Skin epidermis (tissue), 12 donors: ENCODE measurements around the gene CARD11.
"Not testable (repeated sequence)": the region's sequence is repeated elsewhere in the genome, so short reads cannot be mapped to it uniquely, and the experiment has no call there.

Experiments used
- H3K27ac ChIP-seq, 21 experiments: fragments of 200-600 bp; sonication (generic) in 11 of 21; one replicate each; pipeline ENCODE4 v1.5.0; 2020; ENCODE audit warnings: mild to moderate bottlenecking in 3 of 21, inconsistent platforms in 2 of 21, moderate library complexity in 2 of 21
- H3K4me3 ChIP-seq, 7 experiments: fragments of 200-600 bp; sonication (generic) in 2 of 7; one replicate each; pipeline ENCODE4 v1.5.0; 2020; ENCODE audit warnings: inconsistent platforms in 2 of 7, mild to moderate bottlenecking in 2 of 7, moderate library complexity in 1 of 7

CARD11 gene

GRCh38 chr7:2968616-2969397 lies 74.9 kb downstream of the CARD11 start:
- H3K4me3 ChIP-seq = no peak overlapping the region
- H3K27ac ChIP-seq = no peak overlapping the region

- Histone ChIP-seq H3K27ac (no peak overlapping the region), H3K4me3 (no peak overlapping the region)
These were observed 75.5 kb downstream of the CARD11 start for GRCh38 chr7:2968176-2968575.

- H3K27ac ChIP-seq = no peak overlapping the region
- no peak overlapping the region for H3K4me3 ChIP-seq
These were observed 76.0 kb downstream of the CARD11 start for GRCh38 chr7:2967705-2968104.

- Histone ChIP-seq H3K4me3 (no peak overlapping the region), H3K27ac (no peak overlapping the region)
These were observed 76.4 kb downstream of the CARD11 start for GRCh38 chr7:2967253-2967652.

- H3K4me3 ChIP-seq = no peak overlapping the region
- no peak overlapping the region for H3K27ac ChIP-seq
These were observed 77.1 kb downstream of the CARD11 start for GRCh38 chr7:2966466-2967078.

- Histone ChIP-seq H3K27ac (no peak overlapping the region), H3K4me3 (no peak overlapping the region)
These were observed 77.9 kb downstream of the CARD11 start for GRCh38 chr7:2965745-2966270.

GRCh38 chr7:2965301-2965700 lies 78.4 kb downstream of the CARD11 start:
- no peak overlapping the region for H3K4me3 ChIP-seq
- H3K27ac ChIP-seq = no peak overlapping the region

GRCh38 chr7:2964208-2964607 lies 79.5 kb downstream of the CARD11 start:
- Histone ChIP-seq H3K4me3 (no peak overlapping the region), H3K27ac (no peak overlapping the region)

GRCh38 chr7:2962865-2963264 lies 80.8 kb downstream of the CARD11 start:
- no peak overlapping the region for H3K27ac ChIP-seq

GRCh38 chr7:2959828-2960599 lies 83.7 kb downstream of the CARD11 start:
- Histone ChIP-seq H3K4me3 (no peak overlapping the region), H3K27ac (no peak overlapping the region)

More at GRCh38 chr7:2962865-2963264, 80.8 kb downstream of the CARD11 start:
- no peak overlapping the region for H3K4me3 ChIP-seq

- no peak overlapping the region for H3K27ac ChIP-seq
- no peak overlapping the region for H3K4me3 ChIP-seq
These were observed 84.5 kb downstream of the CARD11 start for GRCh38 chr7:2959103-2959680.

GRCh38 chr7:2958416-2959102 lies 85.1 kb downstream of the CARD11 start:
- H3K4me3 ChIP-seq = no peak overlapping the region
- no peak overlapping the region for H3K27ac ChIP-seq

- H3K27ac ChIP-seq = peak overlapping the region in 1 of 21 experiments; percentile 62
- not testable (repeated sequence) for H3K4me3 ChIP-seq
These were observed 86.3 kb downstream of the CARD11 start for GRCh38 chr7:2957369-2957727.

- H3K4me3 ChIP-seq = no peak overlapping the region
These were observed 86.9 kb downstream of the CARD11 start for GRCh38 chr7:2956526-2957368.

GRCh38 chr7:2956076-2956475 lies 87.6 kb downstream of the CARD11 start:
- Histone ChIP-seq H3K27ac (peak overlapping the region in 3 of 21 experiments; percentile 8 to 62 (median 13)), H3K4me3 (no peak overlapping the region)

More at GRCh38 chr7:2956526-2957368, 86.9 kb downstream of the CARD11 start:
- H3K27ac ChIP-seq = peak overlapping the region in 4 of 21 experiments; percentile 13 to 62 (median 60)

GRCh38 chr7:2955269-2955668 lies 88.4 kb downstream of the CARD11 start:
- peak overlapping the region in 1 of 21 experiments; percentile 14 for H3K27ac ChIP-seq
- no peak overlapping the region for H3K4me3 ChIP-seq

- no peak overlapping the region for H3K4me3 ChIP-seq
- peak overlapping the region in 3 of 21 experiments; percentile 5 to 59 (median 26) for H3K27ac ChIP-seq
These were observed 89.2 kb downstream of the CARD11 start for GRCh38 chr7:2954433-2954853.

- Histone ChIP-seq H3K4me3 (no peak overlapping the region), H3K27ac (peak overlapping the region in 3 of 21 experiments; percentile 5 to 59 (median 26))
These were observed 89.9 kb downstream of the CARD11 start for GRCh38 chr7:2953588-2954407.
